Stimulated activated CD4-positive, alpha-beta T cell treated with anti-CD3 and anti-CD28 coated beads, Interleukin-4, amount 100 ng/mL, for 24 hours (primary cell): ENCODE measurements around the gene CAMKMT.
A peak's percentile ranks its signal among the peaks of the same experiment; 100 is the strongest.

Experiments
- DNase-seq: peaks from one replicate; pipeline ENCODE4 v3.0.0-alpha.2; 2020

The CAMKMT gene

GRCh38 chr2:44361330-44362206, at the start of gene CAMKMT, which contains the start of gene PREPL:
Gene CAMKMT (plus strand): TSS chr2:44361947.
Gene PREPL (minus strand): TSS chr2:44361494. CDS start chr2:44346342, 15,152 bp downstream.
- peak; percentile 99 for DNase-seq

GRCh38 chr2:44314362-44314761, 47.4 kb upstream of the CAMKMT start:
- no peak for DNase-seq

- no peak for DNase-seq
These were observed 45.8 kb upstream of the CAMKMT start for GRCh38 chr2:44315945-44316344.

- DNase-seq, result no peak
These were observed 40.9 kb upstream of the CAMKMT start for GRCh38 chr2:44320832-44321231.

GRCh38 chr2:44321360-44321759, 40.4 kb upstream of the CAMKMT start:
- DNase-seq, result no peak

GRCh38 chr2:44324971-44325426, 36.7 kb upstream of the CAMKMT start:
- no peak for DNase-seq

- no peak for DNase-seq
These were observed 35.9 kb upstream of the CAMKMT start for GRCh38 chr2:44325897-44326296.

GRCh38 chr2:44326548-44327264, 35.0 kb upstream of the CAMKMT start:
- no peak for DNase-seq

- DNase-seq, result no peak
These were observed 33.0 kb upstream of the CAMKMT start for GRCh38 chr2:44328750-44329149.

GRCh38 chr2:44329343-44329742, 32.4 kb upstream of the CAMKMT start:
- DNase-seq, result no peak

GRCh38 chr2:44330801-44331200, 30.9 kb upstream of the CAMKMT start:
- DNase-seq, result no peak

GRCh38 chr2:44333994-44334393, 27.8 kb upstream of the CAMKMT start:
- no peak for DNase-seq

- DNase-seq, result no peak
These were observed 25.8 kb upstream of the CAMKMT start for GRCh38 chr2:44335806-44336538.

- peak; percentile 5 for DNase-seq
These were observed 18.9 kb upstream of the CAMKMT start for GRCh38 chr2:44342854-44343253.

- DNase-seq, result no peak
These were observed 14.2 kb upstream of the CAMKMT start for GRCh38 chr2:44347526-44347925.

- DNase-seq, result no peak
These were observed 13.3 kb upstream of the CAMKMT start for GRCh38 chr2:44348400-44348799.

- DNase-seq, result no peak
These were observed 12.2 kb upstream of the CAMKMT start for GRCh38 chr2:44349506-44349905.

GRCh38 chr2:44351088-44351487, 10.7 kb upstream of the CAMKMT start:
- DNase-seq, result no peak

GRCh38 chr2:44351676-44352075, 10.1 kb upstream of the CAMKMT start:
- DNase-seq, result no peak

- DNase-seq, result no peak
These were observed 9.2 kb upstream of the CAMKMT start for GRCh38 chr2:44352510-44352909.

- DNase-seq, result no peak
These were observed 7.0 kb upstream of the CAMKMT start for GRCh38 chr2:44354761-44355160.

GRCh38 chr2:44358503-44358902, 3.2 kb upstream of the CAMKMT start:
- peak; percentile 27 for DNase-seq

- no peak for DNase-seq
These were observed 908 bp upstream of the CAMKMT start for GRCh38 chr2:44360749-44361329.
